Urothelium cell line (cell line): ENCODE results near the gene TFDP1.
A peak's percentile ranks its signal among the peaks of the same experiment; 100 is the strongest.

ENCODE experiments used
- DNase-seq: peaks from one replicate; pipeline ENCODE4 v3.0.0; 2011; ENCODE audit warnings: low spot score, mixed read lengths
- FAIRE-seq: peaks from 2 replicates; lab custom pipeline; 2011; peaks lifted over from hg19 to GRCh38; lab: Jason Lieb, UNC

The TFDP1 gene

GRCh38 chr13:113564331-113565023 is 20.1 kb upstream of the TFDP1 start:
- no peak for FAIRE-seq
- DNase-seq = no peak

- FAIRE-seq (no peak), DNase-seq (no peak)
These were observed 18.9 kb upstream of the TFDP1 start for GRCh38 chr13:113565526-113566226.

GRCh38 chr13:113566227-113566561 is 18.4 kb upstream of the TFDP1 start:
- FAIRE-seq (no peak), DNase-seq (no peak)

GRCh38 chr13:113567681-113568080 is 16.9 kb upstream of the TFDP1 start:
- DNase-seq (no peak), FAIRE-seq (no peak)

- FAIRE-seq = no peak
- DNase-seq = no peak
These were observed 11.5 kb upstream of the TFDP1 start for GRCh38 chr13:113573065-113573464.

- FAIRE-seq (no peak), DNase-seq (no peak)
These were observed 8.0 kb upstream of the TFDP1 start for GRCh38 chr13:113576597-113576996.

- FAIRE-seq (no peak), DNase-seq (no peak)
These were observed 6.6 kb upstream of the TFDP1 start for GRCh38 chr13:113577881-113578435.

GRCh38 chr13:113579686-113580085 is 4.9 kb upstream of the TFDP1 start:
- FAIRE-seq (no peak), DNase-seq (no peak)

- no peak for FAIRE-seq
- DNase-seq = no peak
These were observed 2.7 kb upstream of the TFDP1 start for GRCh38 chr13:113581871-113582270.

GRCh38 chr13:113582841-113583631 is 1.5 kb upstream of the TFDP1 start:
- DNase-seq (no peak), FAIRE-seq (no peak)

- peak; percentile 61 for DNase-seq
- no peak for FAIRE-seq
These were observed 518 bp downstream of the TFDP1 start for GRCh38 chr13:113584870-113585671.

GRCh38 chr13:113585896-113586295 is 1.3 kb downstream of the TFDP1 start:
- DNase-seq (no peak), FAIRE-seq (no peak)

- DNase-seq (no peak), FAIRE-seq (peak; percentile 66)
These were observed 2.3 kb downstream of the TFDP1 start for GRCh38 chr13:113586661-113587479.

GRCh38 chr13:113588394-113589111 is 4.0 kb downstream of the TFDP1 start:
- FAIRE-seq (peak; percentile 32), DNase-seq (no peak)

GRCh38 chr13:113589251-113589960 is 4.9 kb downstream of the TFDP1 start:
- no peak for DNase-seq
- peak; percentile 71 for FAIRE-seq

GRCh38 chr13:113589961-113590339 is 5.4 kb downstream of the TFDP1 start:
- FAIRE-seq (no peak), DNase-seq (no peak)

GRCh38 chr13:113591750-113592149 is 7.2 kb downstream of the TFDP1 start:
- DNase-seq = no peak
- no peak for FAIRE-seq

GRCh38 chr13:113592571-113592970 is 8.0 kb downstream of the TFDP1 start:
- FAIRE-seq (no peak), DNase-seq (no peak)
